Lung (tissue), 12 donors: Measurements from ENCODE around the gene B4GALT7. TPM values are rescaled to one million over a fixed set of nuclear protein-coding genes. Genes with fewer than 3 reads are reported as not detected.

Experiments
- ATAC-seq: fragments of 200-7000 bp; cut with Tn5 transposase; one replicate; pipeline ENCODE4 v1.9.1; 2020; ENCODE audit warnings: moderate number of reproducible peaks; ENCODE audit not compliant: insufficient read depth, low FRiP score
- DNase-seq, 3 donors: peaks; one replicate each; pipeline ENCODE4 v3.0.0-alpha.2; 2013 to 2017
- H3K27ac ChIP-seq, 2 donors: one replicate each; pipeline ENCODE4 v1.5.1; 2013; ENCODE audit warnings: mild to moderate bottlenecking in 2 of 2, moderate library complexity in 2 of 2, control low read depth in 1 of 2, inconsistent platforms in 1 of 2, low read depth in 1 of 2, low read length in 1 of 2
- H3K27me3 ChIP-seq, 3 donors: one replicate each; pipeline ENCODE4 v1.5.1; 2013; ENCODE audit warnings: low read length in 2 of 3; ENCODE audit not compliant: control insufficient read depth in 3 of 3, insufficient read depth in 3 of 3
- H3K36me3 ChIP-seq, 4 donors: one replicate each; pipeline ENCODE4 v1.5.1; 2013; ENCODE audit warnings: low read length in 4 of 4, mild to moderate bottlenecking in 1 of 4, moderate library complexity in 1 of 4; ENCODE audit not compliant: control insufficient read depth in 4 of 4, insufficient read depth in 4 of 4
- H3K4me1 ChIP-seq, 5 donors: one replicate each; pipeline ENCODE4 v1.5.1; 2013; ENCODE audit warnings: low read length in 5 of 5, mild to moderate bottlenecking in 2 of 5, moderate library complexity in 1 of 5; ENCODE audit not compliant: control insufficient read depth in 5 of 5, insufficient read depth in 5 of 5
- H3K4me3 ChIP-seq: one replicate; pipeline ENCODE4 v1.5.1; 2013; ENCODE audit warnings: mild to moderate bottlenecking, control low read depth, moderate library complexity
- H3K9ac ChIP-seq, 2 donors: one replicate each; pipeline ENCODE4 v1.5.1; 2013; ENCODE audit warnings: low read length in 2 of 2, control low read depth in 1 of 2; ENCODE audit not compliant: insufficient read depth in 1 of 2
- H3K9me3 ChIP-seq, 4 donors: one replicate each; pipeline ENCODE4 v1.5.1; 2013; ENCODE audit warnings: low read length in 3 of 4, mild to moderate bottlenecking in 1 of 4, moderate library complexity in 1 of 4; ENCODE audit not compliant: control insufficient read depth in 4 of 4, insufficient read depth in 3 of 4
- CTCF ChIP-seq: IDR thresholded peaks from 2 replicates; pipeline ENCODE4 v1.5.1; 2012; ENCODE audit warnings: mild to moderate bottlenecking; ENCODE audit errors: control extremely low read depth, extremely low read depth
- WGBS, 2 donors: extraction: QIAGEN DNeasy Blood & Tissue Kit; methylation state at CpG; one replicate each; pipeline ENCODE4 v1.1.7; 2013; 5-methylcytosine and 5-hydroxymethylcytosine counted together
- polyA plus RNA-seq, 2 donors: library from polyadenylated mRNA; stranded (reverse); fragments of 200-250 nt; gene quantifications; one replicate each; pipeline ENCODE4 v1.2.1, GENCODE V29; 2013
- total RNA-seq, 2 donors: library from RNA; depleted of rRNA in 1 of 2; stranded (reverse); fragments of >200 nt in 1 of 2; gene quantifications; one replicate each; pipeline ENCODE4 v1.2.1, GENCODE V29; 2014 to 2021
- donor health status: control.
- donor health status: control.
- donor health status: Bipolar disorder and iron deficiency.
- donor health status: healthy.
- donor health status: DM: yes; HTN: yes; CAD: no.

B4GALT7 gene
- total and polyA plus RNA-seq, 4 donors: 14.3 to 40.0 (median 31.4) TPM

GRCh38 chr5:177605667-177606066, 5.7 kb downstream of the B4GALT7 start:
- 84 to 96% methylated on average over 6 of the region's 6 CpGs for WGBS, 2 donors
- Histone ChIP-seq H3K36me3 (peaks cover 0 to 14% (median 4%) of the 10 kb centered on the region in 4 donors), H3K27me3 (no peaks in the 10 kb centered on the region), H3K4me1 (peaks cover 0 to 14% (median 5%) of the 10 kb centered on the region in 5 donors), H3K4me3 (no peak overlapping the region), H3K27ac (no peak overlapping the region), H3K9ac (no peak overlapping the region), H3K9me3 (no peaks in the 10 kb centered on the region)
- TF ChIP-seq CTCF: no peak
- ATAC-seq: no peak
- DNase-seq: no peak

GRCh38 chr5:177606071-177607051, 6.4 kb downstream of the B4GALT7 start:
- Histone ChIP-seq H3K4me3 (no peak overlapping the region), H3K27ac (no peak overlapping the region), H3K36me3 (peaks cover 0 to 17% (median 4%) of the 10 kb centered on the region in 4 donors), H3K9ac (no peak overlapping the region), H3K27me3 (no peaks in the 10 kb centered on the region), H3K4me1 (peaks cover 0 to 8% (median 0%) of the 10 kb centered on the region in 5 donors), H3K9me3 (no peaks in the 10 kb centered on the region)
- 87 to 92% methylated on average over 22 of the region's 22 CpGs for WGBS, 2 donors
- no peak for TF ChIP-seq CTCF
- ATAC-seq (no peak), DNase-seq (no peak)

- 62 to 69% methylated on average over 11 of the region's 11 CpGs for WGBS, 2 donors
- DNase-seq (no peak), ATAC-seq (no peak)
- Histone ChIP-seq H3K9me3 (no peaks in the 10 kb centered on the region), H3K27me3 (no peaks in the 10 kb centered on the region), H3K4me1 (peaks cover 0 to 8% (median 0%) of the 10 kb centered on the region in 5 donors), H3K4me3 (no peak overlapping the region), H3K9ac (no peak overlapping the region), H3K36me3 (peaks cover 0 to 17% (median 4%) of the 10 kb centered on the region in 4 donors), H3K27ac (no peak overlapping the region)
- no peak for TF ChIP-seq CTCF
Measured at GRCh38 chr5:177607115-177607451, 7.2 kb downstream of the B4GALT7 start.
